Bronchial epithelial cell (primary cell): ENCODE results near the gene MUC2. TPM values are rescaled to one million over a fixed set of nuclear protein-coding genes. Genes with fewer than 3 reads are reported as not detected.

ENCODE experiments used
- DNase-seq: peaks from one replicate; pipeline ENCODE4 v3.0.0-alpha.2; 2010; ENCODE audit warnings: low read depth
- FAIRE-seq: peaks from 2 replicates; lab custom pipeline; 2011; peaks lifted over from hg19 to GRCh38; lab: Jason Lieb, UNC
- H3K27me3 ChIP-seq: 2 replicates; pipeline ENCODE4 v1.5.1; 2011; ENCODE audit warnings: low read length; ENCODE audit not compliant: control insufficient read depth, insufficient read depth
- H3K36me3 ChIP-seq: 2 replicates; pipeline ENCODE4 v1.5.1; 2011; ENCODE audit warnings: low read length; ENCODE audit not compliant: control insufficient read depth, insufficient read depth
- H3K4me3 ChIP-seq: 2 replicates; pipeline ENCODE4 v1.5.1; 2011; ENCODE audit warnings: mild to moderate bottlenecking, low read depth, low read length, control low read depth
- CTCF ChIP-seq: IDR thresholded peaks from 2 replicates; pipeline ENCODE4 v1.5.1; 2011; ENCODE audit warnings: mild to moderate bottlenecking, moderate library complexity, low read length, control low read depth, inconsistent platforms; ENCODE audit not compliant: insufficient read depth, severe bottlenecking
- total RNA-seq: library from RNA; depleted of rRNA; stranded (reverse); fragments of >200 nt; gene quantifications from 2 replicates; pipeline ENCODE4 v1.2.1, GENCODE V29; 2014

The MUC2 gene
- total RNA-seq, 1 donor from 2014 or later: not detected

- no peak for TF ChIP-seq CTCF
- H3K27me3 ChIP-seq: no peaks in the 10 kb centered on the region
- FAIRE-seq (no peak), DNase-seq (no peak)
- no peaks in the 10 kb centered on the region for H3K36me3 ChIP-seq
- H3K4me3 ChIP-seq: no peak overlapping the region
These were observed 41.4 kb downstream of the MUC2 start for GRCh38 chr11:1116104-1116503.

GRCh38 chr11:1116666-1117390 lies 42.2 kb downstream of the MUC2 start:
- DNase-seq (no peak), FAIRE-seq (no peak)
- no peak for TF ChIP-seq CTCF
- Histone ChIP-seq H3K36me3 (no peaks in the 10 kb centered on the region), H3K27me3 (no peaks in the 10 kb centered on the region), H3K4me3 (no peak overlapping the region)

GRCh38 chr11:1117992-1118391 lies 43.3 kb downstream of the MUC2 start:
- Histone ChIP-seq H3K36me3 (no peaks in the 10 kb centered on the region), H3K27me3 (no peaks in the 10 kb centered on the region), H3K4me3 (no peak overlapping the region)
- FAIRE-seq (no peak), DNase-seq (no peak)
- TF ChIP-seq CTCF: no peak

GRCh38 chr11:1118755-1119603 lies 44.3 kb downstream of the MUC2 start:
- no peak overlapping the region for H3K4me3 ChIP-seq
- H3K27me3 ChIP-seq: no peaks in the 10 kb centered on the region
- no peak for DNase-seq
- H3K36me3 ChIP-seq: no peaks in the 10 kb centered on the region
- FAIRE-seq: no peak
- TF ChIP-seq CTCF: no peak

- DNase-seq (no peak), FAIRE-seq (no peak)
These were observed 45.0 kb downstream of the MUC2 start for GRCh38 chr11:1119604-1120146.

More at GRCh38 chr11:1119604-1120146, 45.0 kb downstream of the MUC2 start:
- Histone ChIP-seq H3K27me3 (no peaks in the 10 kb centered on the region), H3K4me3 (no peak overlapping the region), H3K36me3 (no peaks in the 10 kb centered on the region)
- TF ChIP-seq CTCF: no peak
